ENCODE results near the gene PPP6R2. TPM values are rescaled to one million over a fixed set of nuclear protein-coding genes. Genes with fewer than 3 reads are reported as not detected.
A peak's percentile ranks its signal among the peaks of the same experiment; 100 is the strongest.

The PPP6R2 gene
- total RNA-seq, 1 donor from 2014 or later, result 87.9 TPM

GRCh38 chr22:50303848-50304527 is 39.1 kb upstream of the PPP6R2 start:
- DNase-seq (ENCODE audit: low spot score, unreplicated experiment), result no peak
- Mint-ChIP-seq H3K4me3 (ENCODE audit: low read depth) (peak overlapping the region; percentile 65), H3K9me3 (ENCODE audit: low read depth) (no peaks in the 10 kb centered on the region), H3K27ac (peak overlapping the region; percentile 52), H3K27me3 (no peaks in the 10 kb centered on the region), H3K36me3 (ENCODE audit: insufficient read depth) (no peaks in the 10 kb centered on the region), H3K4me1 (ENCODE audit: low read depth) (peaks cover 17% of the 10 kb centered on the region)
- TF ChIP-seq CTCF (IDR thresholded peaks at IDR 0.05; ENCODE audit: unreplicated experiment), result no peak

GRCh38 chr22:50304528-50305392 is 38.4 kb upstream of the PPP6R2 start:
- no peaks in the 10 kb centered on the region for H3K27me3 Mint-ChIP-seq
- H3K9me3 Mint-ChIP-seq (ENCODE audit: low read depth), result no peaks in the 10 kb centered on the region
- H3K4me3 Mint-ChIP-seq (ENCODE audit: low read depth), result peak overlapping the region; percentile 65
- H3K27ac Mint-ChIP-seq, result peak overlapping the region; percentile 52
- H3K36me3 Mint-ChIP-seq (ENCODE audit: insufficient read depth), result no peaks in the 10 kb centered on the region
- peaks cover 17% of the 10 kb centered on the region for H3K4me1 Mint-ChIP-seq (ENCODE audit: low read depth)
- no peak for TF ChIP-seq CTCF (IDR thresholded peaks at IDR 0.05; ENCODE audit: unreplicated experiment)
- no peak for DNase-seq (ENCODE audit: low spot score, unreplicated experiment)

GRCh38 chr22:50305393-50305922 is 37.7 kb upstream of the PPP6R2 start:
- H3K36me3 Mint-ChIP-seq (ENCODE audit: insufficient read depth), result no peaks in the 10 kb centered on the region
- H3K27me3 Mint-ChIP-seq, result no peaks in the 10 kb centered on the region
- peaks cover 17% of the 10 kb centered on the region for H3K4me1 Mint-ChIP-seq (ENCODE audit: low read depth)
- peak overlapping the region; percentile 88 for H3K4me3 Mint-ChIP-seq (ENCODE audit: low read depth)
- DNase-seq (ENCODE audit: low spot score, unreplicated experiment), result no peak
- H3K27ac Mint-ChIP-seq, result peak overlapping the region; percentile 93
- TF ChIP-seq CTCF (IDR thresholded peaks at IDR 0.05; ENCODE audit: unreplicated experiment), result no peak
- no peaks in the 10 kb centered on the region for H3K9me3 Mint-ChIP-seq (ENCODE audit: low read depth)

GRCh38 chr22:50305923-50306566 is 37.1 kb upstream of the PPP6R2 start:
- Mint-ChIP-seq H3K27ac (peak overlapping the region; percentile 93), H3K4me3 (ENCODE audit: low read depth) (peak overlapping the region; percentile 88), H3K4me1 (ENCODE audit: low read depth) (peaks cover 17% of the 10 kb centered on the region), H3K36me3 (ENCODE audit: insufficient read depth) (no peaks in the 10 kb centered on the region), H3K9me3 (ENCODE audit: low read depth) (no peaks in the 10 kb centered on the region), H3K27me3 (no peaks in the 10 kb centered on the region)
- no peak for TF ChIP-seq CTCF (IDR thresholded peaks at IDR 0.05; ENCODE audit: unreplicated experiment)
- DNase-seq (ENCODE audit: low spot score, unreplicated experiment), result no peak
